GM18520 (cell line): Measurements from ENCODE around the gene BID.
"Not testable (repeated sequence)": the region's sequence is repeated elsewhere in the genome, so short reads cannot be mapped to it uniquely, and the experiment has no call there.

Experiments used
- ATAC-seq: cut with Tn5 transposase; IDR thresholded peaks from one replicate; pipeline ENCODE4 v1.9.1; 2021; ENCODE audit not compliant: unreplicated experiment

BID gene

DNA sequence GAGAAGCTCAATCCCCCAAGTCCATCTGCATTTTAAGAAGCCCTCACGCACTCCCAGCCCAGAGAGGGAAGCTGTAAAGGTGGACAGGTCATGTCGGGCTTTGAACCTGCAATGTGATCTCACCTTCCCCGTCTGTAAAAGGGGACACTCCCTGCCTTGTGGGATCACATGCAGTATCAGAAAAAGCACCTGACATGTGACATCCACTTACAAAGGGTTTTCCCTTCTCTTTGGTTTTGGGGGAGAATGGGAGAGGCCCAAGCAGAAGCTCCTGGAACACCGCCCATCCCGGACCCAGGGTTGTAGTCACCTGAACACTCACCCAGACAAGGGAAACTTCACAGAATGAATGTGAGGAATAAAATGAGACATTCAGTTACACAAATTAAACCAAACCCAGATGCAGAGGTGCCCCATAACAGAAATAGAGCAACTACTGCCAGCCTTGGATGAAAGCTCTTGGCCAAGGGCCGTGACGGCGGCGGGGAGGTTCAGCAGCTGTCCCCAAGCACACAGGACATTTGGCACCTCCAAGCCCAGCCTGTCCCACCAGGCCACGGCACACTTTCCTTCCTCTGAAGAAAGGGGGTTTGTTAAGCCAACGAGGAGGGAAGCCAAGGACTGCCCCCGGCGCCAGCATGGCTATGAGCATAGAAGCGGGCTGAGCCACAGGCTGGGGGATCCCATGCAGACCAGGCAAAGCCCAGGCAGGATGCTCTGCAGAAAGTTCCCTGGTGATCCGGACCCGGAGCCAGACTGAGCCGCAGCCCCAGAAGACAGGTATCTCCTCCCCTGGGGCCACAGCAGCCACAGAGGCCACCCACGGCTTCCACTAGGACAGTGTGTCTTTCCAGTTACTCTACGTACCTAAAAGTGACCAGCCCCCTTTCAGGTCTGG lies 3.8 kb downstream of the BID start:
- no peak for ATAC-seq

- ATAC-seq, result no peak
Measured at GRCh38 chr22:17769716-17770082, 4.6 kb downstream of the BID start.

DNA sequence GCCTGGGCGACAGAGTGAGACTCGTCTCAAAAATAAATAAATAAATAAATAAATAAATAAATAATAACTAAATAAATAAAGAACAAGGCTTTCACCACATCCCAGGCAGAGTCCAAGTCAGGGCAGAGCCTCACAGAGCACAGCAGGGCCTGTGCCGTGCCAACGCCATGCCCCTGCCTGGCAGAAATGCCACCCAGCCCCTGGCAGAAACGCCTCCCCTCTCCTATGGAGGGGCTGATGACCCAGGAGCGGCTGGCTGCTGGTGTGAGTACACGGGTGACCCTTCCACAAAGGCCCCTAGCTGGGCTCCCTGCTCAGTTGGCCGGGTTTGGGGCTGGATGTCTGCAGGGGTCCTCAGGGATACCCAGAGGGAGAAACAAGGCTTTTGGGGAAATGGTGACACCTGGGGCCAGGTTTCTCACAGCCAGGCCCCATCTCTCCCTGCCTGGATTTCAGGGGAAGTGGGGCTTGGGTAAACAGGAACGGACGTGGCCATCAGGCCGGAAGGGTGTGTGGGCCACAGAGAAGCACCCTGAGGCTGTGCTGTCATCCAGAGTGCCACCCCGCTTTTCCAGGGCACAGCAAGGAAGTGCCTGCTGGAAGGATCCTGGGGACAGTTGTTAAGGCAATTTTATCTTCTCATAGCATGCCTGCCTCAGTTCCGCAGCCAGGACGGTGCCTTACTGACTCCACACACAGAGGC lies 5.1 kb downstream of the BID start:
- ATAC-seq, result no peak

DNA sequence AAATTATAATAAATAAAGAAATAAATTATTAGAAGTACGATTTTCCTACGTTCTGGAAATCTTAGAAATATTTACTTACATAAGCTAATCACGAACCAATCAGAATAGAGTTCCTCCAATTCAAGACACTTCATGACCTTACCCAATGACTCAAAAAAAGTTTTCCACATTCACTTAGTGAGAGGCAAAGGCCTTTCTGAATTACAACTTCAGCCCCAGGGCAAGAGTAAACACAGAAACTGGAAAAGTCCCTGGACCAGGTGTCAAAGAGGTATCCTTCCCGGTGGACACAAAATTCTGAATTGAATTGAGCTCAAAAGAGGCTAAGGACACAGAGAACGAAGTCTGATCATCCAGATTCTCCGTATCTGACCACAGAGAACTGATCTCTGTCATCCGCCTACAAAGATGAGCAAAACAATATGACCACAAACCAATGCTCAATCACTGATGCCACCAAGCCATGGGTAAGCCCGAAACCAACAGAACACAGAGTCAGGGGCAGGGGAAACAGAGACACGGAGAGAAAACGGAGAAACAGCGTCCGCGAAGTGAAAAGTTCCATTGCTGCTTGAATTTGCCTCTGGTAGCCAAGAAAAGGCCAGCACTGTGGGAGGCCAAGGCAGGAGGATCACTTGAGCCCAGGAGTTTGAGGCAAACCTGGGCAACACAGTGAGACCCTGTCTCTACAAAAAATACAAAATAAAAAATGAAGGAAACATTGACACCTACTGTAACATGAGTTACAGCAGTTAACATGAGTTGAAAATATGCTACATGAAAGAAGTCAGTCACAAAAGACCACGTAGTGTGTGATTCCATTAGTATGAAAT lies 6.8 kb downstream of the BID start:
- ATAC-seq, result peak; percentile 76

GRCh38 chr22:17764852-17765251 lies 9.4 kb downstream of the BID start:
- not testable (repeated sequence) for ATAC-seq

GRCh38 chr22:17764036-17764435 lies 10.2 kb downstream of the BID start:
- no peak for ATAC-seq

GRCh38 chr22:17763442-17763841 lies 10.8 kb downstream of the BID start:
- not testable (repeated sequence) for ATAC-seq

GRCh38 chr22:17761138-17761488 lies 13.2 kb downstream of the BID start:
- no peak for ATAC-seq

DNA sequence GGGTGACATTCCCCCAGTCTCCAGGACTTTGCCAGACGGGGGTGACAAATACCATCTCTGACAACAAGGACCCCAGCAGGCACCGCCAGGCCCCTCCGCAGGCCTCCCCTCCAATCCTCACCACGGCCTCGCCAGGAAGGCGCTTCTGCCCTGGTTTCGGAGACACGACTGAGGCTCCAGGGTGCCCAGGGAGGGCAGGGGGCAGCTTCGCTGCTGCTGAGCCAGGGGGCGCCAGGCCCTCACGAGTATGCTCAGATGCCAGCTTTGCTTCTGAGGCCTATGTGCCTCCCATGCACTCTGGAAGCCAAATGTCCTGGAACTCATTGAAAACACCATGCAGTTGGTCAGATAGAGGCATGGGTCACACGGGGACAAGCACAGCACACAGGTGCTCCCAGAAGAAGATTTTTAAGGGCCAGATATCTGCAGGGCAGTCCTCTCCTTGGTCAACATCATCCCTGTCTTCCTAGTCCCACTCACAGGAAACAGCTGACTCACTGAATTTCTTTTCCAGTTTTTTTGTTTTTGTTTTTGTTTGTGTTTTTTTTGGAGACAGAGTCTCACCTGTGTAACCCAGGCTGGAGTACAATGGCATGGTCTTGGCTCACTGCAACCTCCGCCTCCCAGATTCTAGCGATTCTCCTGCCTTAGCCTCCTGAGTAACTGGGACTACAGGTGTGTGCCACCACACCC lies 19.9 kb downstream of the BID start:
- no peak for ATAC-seq

DNA sequence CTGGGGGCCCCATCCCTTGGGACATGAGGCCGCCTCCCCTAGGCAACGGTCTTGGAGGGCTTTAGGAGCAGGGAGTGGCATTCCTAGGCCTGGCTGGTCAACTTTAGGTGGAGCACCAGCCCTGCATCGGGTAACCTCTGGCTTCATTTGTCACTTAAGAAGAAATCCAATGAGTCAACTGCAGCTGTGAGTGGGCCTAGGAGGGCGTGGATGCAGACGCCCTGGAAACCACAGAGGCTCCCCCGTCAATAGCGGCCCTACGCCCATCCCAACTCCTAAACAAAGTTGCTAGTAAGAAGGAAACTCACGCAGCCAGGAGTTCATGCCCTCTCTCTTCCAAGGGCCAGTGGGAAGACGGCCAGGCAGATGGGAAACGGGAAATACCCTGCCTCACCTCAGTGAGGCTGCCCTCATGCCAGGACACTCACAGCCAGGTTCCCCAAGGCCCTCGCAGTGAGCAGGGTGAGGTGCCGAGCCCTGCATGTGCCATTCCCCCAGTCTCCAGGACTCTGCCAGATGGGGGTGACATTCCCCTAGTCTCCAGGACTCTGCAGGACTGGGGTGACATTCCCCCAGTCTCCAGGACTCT lies 20.8 kb downstream of the BID start:
- no peak for ATAC-seq

- no peak for ATAC-seq
Measured at GRCh38 chr22:17751596-17751995, 22.7 kb downstream of the BID start.

DNA sequence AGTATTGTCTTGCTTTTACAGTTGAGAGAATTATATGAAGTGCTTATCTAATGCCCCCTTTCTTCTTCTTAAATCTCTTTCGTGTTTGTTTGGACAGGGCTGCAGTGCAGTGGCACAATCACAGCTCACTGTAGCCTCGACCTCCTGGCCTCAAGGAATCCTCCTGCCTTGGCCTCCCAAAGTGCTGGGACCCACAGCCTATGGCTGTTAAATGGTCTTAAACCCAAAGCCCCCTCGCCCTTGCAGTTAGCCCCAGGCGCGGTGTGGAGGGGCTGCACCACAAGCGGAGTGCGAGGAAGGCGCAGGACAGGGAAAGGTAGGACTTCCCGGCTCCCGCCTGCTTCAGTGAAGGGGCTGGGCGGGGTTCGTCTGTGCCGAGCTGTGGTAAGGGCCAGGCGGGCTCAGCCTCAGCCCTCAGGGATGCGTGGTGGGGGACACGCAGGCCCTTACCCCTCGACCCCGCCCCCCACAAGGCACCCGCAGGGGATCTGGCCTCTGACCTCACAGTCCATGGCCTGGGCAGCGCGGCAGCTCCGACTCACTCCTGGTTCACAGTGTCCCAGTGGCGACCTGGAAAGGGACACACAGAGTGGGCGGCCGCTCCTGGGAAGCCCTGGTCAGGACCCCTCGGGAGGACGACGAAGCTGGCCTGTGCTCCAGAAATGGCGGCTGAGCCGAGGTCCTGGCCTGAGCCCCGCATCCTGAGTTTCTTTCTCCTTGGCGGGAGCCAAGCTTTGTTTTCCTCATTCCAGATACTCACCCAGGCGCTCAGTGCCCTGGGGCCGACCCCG lies 24.5 kb downstream of the BID start:
- no peak for ATAC-seq

- ATAC-seq, result no peak
Measured at GRCh38 chr22:17748555-17749353, 25.5 kb downstream of the BID start.

- ATAC-seq, result no peak
Measured at GRCh38 chr22:17746916-17747315, 27.4 kb downstream of the BID start.

GRCh38 chr22:17744430-17744829 lies 29.8 kb downstream of the BID start:
- ATAC-seq, result no peak

DNA sequence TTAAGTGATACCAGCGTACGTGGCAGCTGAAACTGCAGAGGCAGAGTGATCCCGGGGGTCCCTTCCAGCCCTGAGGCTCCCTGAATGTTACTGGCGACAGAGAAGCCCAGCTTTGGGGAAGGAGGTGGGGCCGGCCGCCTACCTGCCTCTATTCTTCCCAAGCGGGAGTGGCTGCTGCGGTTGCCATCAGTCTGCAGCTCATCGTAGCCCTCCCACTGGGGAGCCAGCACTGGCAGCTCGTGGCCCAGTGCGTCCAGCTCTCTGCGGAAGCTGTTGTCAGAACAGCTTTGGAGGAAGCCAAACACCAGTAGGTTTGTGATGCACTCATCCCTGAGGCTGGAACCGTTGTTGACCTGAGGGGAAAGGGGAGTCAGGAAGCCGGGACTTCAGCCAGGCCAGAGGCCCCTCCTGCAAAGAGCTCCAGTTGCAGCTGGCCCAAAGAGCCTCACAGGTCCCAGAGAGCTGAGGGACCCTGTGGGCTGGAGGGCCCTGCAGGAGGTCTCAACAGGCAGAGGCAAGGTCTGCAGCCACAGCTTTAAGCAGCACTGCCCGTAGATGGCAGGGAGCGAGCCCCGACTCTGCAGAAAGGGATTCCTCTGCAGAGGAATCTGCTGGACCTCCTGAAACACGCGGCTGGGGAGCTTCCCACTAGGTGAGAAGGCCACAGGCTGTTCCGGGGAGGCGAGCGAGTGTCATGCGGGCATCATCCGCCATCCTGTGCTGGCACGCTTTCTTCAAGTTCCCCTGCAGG lies 30.4 kb downstream of the BID start:
- ATAC-seq, result no peak

DNA sequence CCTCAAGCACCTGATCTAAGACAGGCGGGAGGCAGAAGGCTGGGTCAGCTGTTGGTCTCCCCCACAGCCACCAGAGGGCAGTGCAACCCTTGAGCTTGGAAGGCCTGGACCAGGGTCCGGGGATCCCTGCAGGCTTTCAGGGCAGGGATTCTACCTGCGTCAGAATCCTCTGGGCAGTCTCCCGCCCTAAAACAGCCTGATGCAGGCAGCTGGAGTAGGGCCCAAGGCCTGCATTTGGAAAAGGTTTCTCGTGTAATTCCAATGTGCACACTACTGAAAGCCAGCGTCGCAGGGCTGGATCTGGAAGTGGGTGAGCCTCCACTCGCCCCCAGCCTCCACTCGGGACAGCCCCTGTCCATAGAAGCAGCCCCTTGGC lies 31.8 kb downstream of the BID start:
- no peak for ATAC-seq

DNA sequence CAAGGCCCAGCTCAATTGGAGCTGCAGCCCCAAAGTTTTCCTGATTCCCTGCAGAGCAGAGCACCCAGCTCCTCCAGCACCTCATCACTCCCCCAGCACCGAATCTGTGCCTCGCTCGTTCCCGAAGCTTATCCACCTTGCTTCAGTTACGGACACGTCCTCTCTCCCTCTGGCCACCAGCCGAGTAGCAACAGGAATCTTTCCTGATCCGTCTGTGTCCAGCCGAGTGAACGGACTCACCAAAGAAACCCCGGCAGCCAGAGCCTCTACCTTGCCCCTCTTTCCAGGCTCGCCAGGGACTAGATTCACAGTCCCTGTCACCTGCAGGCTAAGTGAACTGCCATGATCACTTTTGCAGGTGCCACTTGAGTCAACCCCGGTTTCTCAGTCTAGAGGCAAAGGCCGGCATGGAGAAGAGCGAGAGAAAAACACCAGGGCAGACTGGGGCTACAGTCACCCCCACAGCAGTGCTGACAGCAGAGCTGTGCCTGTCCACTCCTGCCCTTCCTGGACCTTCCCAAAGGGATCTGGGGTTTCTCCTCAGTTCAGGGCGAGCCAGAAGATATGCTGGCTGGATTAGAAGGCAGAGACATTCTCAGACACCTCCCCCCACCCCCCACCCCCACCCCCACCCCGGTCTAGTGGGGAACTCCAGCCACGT lies 32.3 kb downstream of the BID start:
- no peak for ATAC-seq
